ENCODE results near the gene ATP13A1.
"Not testable (repeated sequence)": the region's sequence is repeated elsewhere in the genome, so short reads cannot be mapped to it uniquely, and the experiment has no call there.

Gene ATP13A1

GRCh38 chr19:19618219-19619051, 45.0 kb downstream of the ATP13A1 start, which contains the start of gene PBX4:
TSS of gene PBX4 (minus strand) at chr19:19618687. CDS start at chr19:19618629, 58 bp downstream.
- no peak for DNase-seq

GRCh38 chr19:19615086-19615485, 48.4 kb downstream of the ATP13A1 start:
- DNase-seq = peak; percentile 50

GRCh38 chr19:19613506-19613905, 50.0 kb downstream of the ATP13A1 start:
- DNase-seq = no peak

GRCh38 chr19:19610376-19611202, 52.9 kb downstream of the ATP13A1 start:
- no peak for DNase-seq

GRCh38 chr19:19606686-19607085, 56.8 kb downstream of the ATP13A1 start:
- DNase-seq = not testable (repeated sequence)

GRCh38 chr19:19606021-19606420, 57.5 kb downstream of the ATP13A1 start:
- DNase-seq = no peak

GRCh38 chr19:19602713-19603324, 60.7 kb downstream of the ATP13A1 start:
- DNase-seq = no peak

GRCh38 chr19:19602136-19602712, 61.3 kb downstream of the ATP13A1 start:
- no peak for DNase-seq

GRCh38 chr19:19600793-19601330, 62.6 kb downstream of the ATP13A1 start:
- DNase-seq = no peak

- DNase-seq = not testable (repeated sequence)
Observed at GRCh38 chr19:19598728-19599451, 64.6 kb downstream of the ATP13A1 start.

- no peak for DNase-seq
Observed at GRCh38 chr19:19597809-19598306, 65.6 kb downstream of the ATP13A1 start.
